Measurements from ENCODE around the gene CREB5.

CREB5 gene

GRCh38 chr7:28643584-28644340, 231.4 kb downstream of the CREB5 start:
- in situ Hi-C loops (cut with MboI; ENCODE audit: low sequenced_read_pairs, unreplicated experiment): no loop called here
- DNase-seq (ENCODE audit: low spot score): no peak
- TF ChIP-seq CTCF (IDR thresholded peaks at IDR 0.05; ENCODE audit: borderline replicate concordance, control extremely low read depth, extremely low read depth, insufficient read depth, missing control alignments): no peak

GRCh38 chr7:28645866-28646265, 233.5 kb downstream of the CREB5 start:
- no peak for DNase-seq (ENCODE audit: low spot score)
- in situ Hi-C loops (cut with MboI; ENCODE audit: low sequenced_read_pairs, unreplicated experiment): no loop called here

GRCh38 chr7:28646376-28647075, 234.2 kb downstream of the CREB5 start:
- no peak for TF ChIP-seq CTCF (IDR thresholded peaks at IDR 0.05; ENCODE audit: borderline replicate concordance, control extremely low read depth, extremely low read depth, insufficient read depth, missing control alignments)
- DNase-seq (ENCODE audit: low spot score): no peak
- in situ Hi-C loops (cut with MboI; ENCODE audit: low sequenced_read_pairs, unreplicated experiment): no loop called here

More at GRCh38 chr7:28645866-28646265, 233.5 kb downstream of the CREB5 start:
- no peak for TF ChIP-seq CTCF (IDR thresholded peaks at IDR 0.05; ENCODE audit: borderline replicate concordance, control extremely low read depth, extremely low read depth, insufficient read depth, missing control alignments)

DNA sequence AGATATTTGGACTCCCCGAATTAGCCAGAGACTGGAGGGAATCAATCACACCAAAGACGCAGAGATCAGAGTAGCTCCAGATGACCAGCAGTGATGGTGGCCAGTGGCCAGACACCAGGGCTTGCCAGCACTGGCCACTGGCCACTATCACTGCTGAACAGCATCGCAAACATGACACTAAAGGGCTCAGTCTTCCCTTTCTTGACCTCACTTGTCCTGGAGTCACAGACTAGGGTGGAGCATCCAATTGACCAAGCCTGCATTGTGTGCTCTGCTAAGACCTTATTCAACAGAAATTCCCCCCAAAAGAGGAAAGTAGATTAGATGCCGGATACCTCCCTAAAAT, 234.7 kb downstream of the CREB5 start:
- in situ Hi-C loops (cut with MboI; ENCODE audit: low sequenced_read_pairs, unreplicated experiment): no loop called here
- no peak for DNase-seq (ENCODE audit: low spot score)
- no peak for TF ChIP-seq CTCF (IDR thresholded peaks at IDR 0.05; ENCODE audit: borderline replicate concordance, control extremely low read depth, extremely low read depth, insufficient read depth, missing control alignments)

- in situ Hi-C loops (cut with MboI; ENCODE audit: low sequenced_read_pairs, unreplicated experiment): no loop called here
- no peak for DNase-seq (ENCODE audit: low spot score)
These were observed 236.9 kb downstream of the CREB5 start for GRCh38 chr7:28649189-28649588.

DNA sequence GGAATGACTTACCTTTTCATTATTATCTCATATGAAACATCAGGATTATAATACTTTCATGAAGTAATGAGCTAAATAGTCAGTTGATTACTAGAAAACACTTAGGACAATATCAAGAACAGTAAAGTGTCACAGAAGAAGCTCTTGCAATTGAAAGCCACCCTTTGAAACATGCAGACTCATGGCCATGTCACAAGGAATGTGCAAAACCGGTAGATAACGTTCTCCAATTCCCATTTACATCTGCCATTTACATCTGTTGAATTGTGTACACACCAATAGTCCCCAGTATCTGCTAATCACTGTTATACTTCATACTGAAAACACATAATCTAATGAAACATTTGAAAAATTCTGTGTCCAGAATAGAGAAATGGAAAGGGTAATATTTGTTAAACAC, 237.5 kb downstream of the CREB5 start:
- DNase-seq (ENCODE audit: low spot score): no peak
- no peak for TF ChIP-seq CTCF (IDR thresholded peaks at IDR 0.05; ENCODE audit: borderline replicate concordance, control extremely low read depth, extremely low read depth, insufficient read depth, missing control alignments)
- in situ Hi-C loops (cut with MboI; ENCODE audit: low sequenced_read_pairs, unreplicated experiment): no loop called here

More at GRCh38 chr7:28649189-28649588, 236.9 kb downstream of the CREB5 start:
- no peak for TF ChIP-seq CTCF (IDR thresholded peaks at IDR 0.05; ENCODE audit: borderline replicate concordance, control extremely low read depth, extremely low read depth, insufficient read depth, missing control alignments)
